ENCODE results near the gene HNF4A.

Gene HNF4A

GRCh38 chr20:44475694-44476560, 120.4 kb downstream of the HNF4A start, which contains the start of gene TTPAL:
TTPAL (plus strand) TSS chr20:44475874; CDS start chr20:44480000, 4,126 bp downstream.
- DNase-seq = peak; percentile 81

- DNase-seq = no peak
These were observed 121.7 kb downstream of the HNF4A start for GRCh38 chr20:44477151-44477550.

- DNase-seq = no peak
These were observed 122.7 kb downstream of the HNF4A start for GRCh38 chr20:44478206-44478605.

- DNase-seq = no peak
These were observed 124.1 kb downstream of the HNF4A start for GRCh38 chr20:44479643-44480042.

GRCh38 chr20:44480097-44480496, 124.6 kb downstream of the HNF4A start:
- no peak for DNase-seq

GRCh38 chr20:44481719-44482416, 126.4 kb downstream of the HNF4A start:
- no peak for DNase-seq

- no peak for DNase-seq
These were observed 127.6 kb downstream of the HNF4A start for GRCh38 chr20:44483112-44483511.
